ENCODE results near the gene CLPX.

DNA sequence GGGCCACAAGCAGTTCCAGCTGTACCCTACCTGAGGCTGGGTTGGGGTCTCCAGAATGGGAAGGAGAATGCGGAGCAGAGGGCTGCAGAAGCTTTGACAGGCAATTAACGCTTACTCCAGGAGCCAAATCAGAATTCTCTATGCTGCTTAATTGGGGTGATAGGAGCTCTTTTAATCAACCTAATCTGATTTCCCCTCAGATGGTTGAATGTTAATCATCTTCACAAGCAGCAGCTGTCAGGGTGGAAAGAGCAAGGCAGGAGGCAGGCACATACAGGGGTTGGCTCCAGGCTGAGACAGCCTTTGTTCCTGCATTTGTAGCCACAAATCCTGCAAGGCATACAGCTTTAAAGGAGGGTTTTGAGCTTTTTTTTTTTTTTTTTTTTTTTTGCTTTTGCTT is 23.5 kb upstream of the CLPX start:
- TF ChIP-seq, protein P1, sequence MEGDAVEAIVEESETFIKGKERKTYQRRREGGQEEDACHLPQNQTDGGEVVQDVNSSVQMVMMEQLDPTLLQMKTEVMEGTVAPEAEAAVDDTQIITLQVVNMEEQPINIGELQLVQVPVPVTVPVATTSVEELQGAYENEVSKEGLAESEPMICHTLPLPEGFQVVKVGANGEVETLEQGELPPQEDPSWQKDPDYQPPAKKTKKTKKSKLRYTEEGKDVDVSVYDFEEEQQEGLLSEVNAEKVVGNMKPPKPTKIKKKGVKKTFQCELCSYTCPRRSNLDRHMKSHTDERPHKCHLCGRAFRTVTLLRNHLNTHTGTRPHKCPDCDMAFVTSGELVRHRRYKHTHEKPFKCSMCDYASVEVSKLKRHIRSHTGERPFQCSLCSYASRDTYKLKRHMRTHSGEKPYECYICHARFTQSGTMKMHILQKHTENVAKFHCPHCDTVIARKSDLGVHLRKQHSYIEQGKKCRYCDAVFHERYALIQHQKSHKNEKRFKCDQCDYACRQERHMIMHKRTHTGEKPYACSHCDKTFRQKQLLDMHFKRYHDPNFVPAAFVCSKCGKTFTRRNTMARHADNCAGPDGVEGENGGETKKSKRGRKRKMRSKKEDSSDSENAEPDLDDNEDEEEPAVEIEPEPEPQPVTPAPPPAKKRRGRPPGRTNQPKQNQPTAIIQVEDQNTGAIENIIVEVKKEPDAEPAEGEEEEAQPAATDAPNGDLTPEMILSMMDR (IDR thresholded peaks at IDR 0.05; ENCODE audit: poor library complexity) = no peak
- no peak for TF ChIP-seq EZH2phosphoT487 (IDR thresholded peaks at IDR 0.05; ENCODE audit: low read depth, severe bottlenecking, unreplicated experiment)
- TF ChIP-seq EZH2 (IDR thresholded peaks at IDR 0.05; ENCODE audit: borderline replicate concordance) = no peak
